ENCODE measurements around the gene FCRLB. TPM values are rescaled to one million over a fixed set of nuclear protein-coding genes. Genes with fewer than 3 reads are reported as not detected.
A peak's percentile ranks its signal among the peaks of the same experiment; 100 is the strongest.

FCRLB gene
- total and polyA plus RNA-seq, 9 of the 15 experiments (the other 6 are each of a cell fraction or from before 2014, with no cell fraction given), result 0.20 to 4.6 (median 1.3) TPM

GRCh38 chr1:161725908-161726472 is 4.6 kb downstream of the FCRLB start (continued):
- TF ChIP-seq ZNF512 (tag; IDR thresholded peaks at IDR 0.05), result no peak
- no peak for TF ChIP-seq NFYB (IDR thresholded peaks at IDR 0.05; ENCODE audit: extremely low read depth, insufficient read length)
- TF ChIP-seq ZNF311 (CRISPR knock-in tag; IDR thresholded peaks at IDR 0.05), result 0 out of 2 replicates have a peak, but pooled peaks have one; percentile 77
- TF ChIP-seq SMAD1 (IDR thresholded peaks at IDR 0.05; ENCODE audit: low read depth, low read length, partially characterized antibody), result no peak
- TF ChIP-seq LEF1 (IDR thresholded peaks at IDR 0.05), result no peak
- TF ChIP-seq ESRRB (CRISPR knock-in tag; IDR thresholded peaks at IDR 0.05; ENCODE audit: borderline replicate concordance), result no peak
- no peak for TF ChIP-seq HMG20A (CRISPR knock-in tag; conservative IDR thresholded peaks at IDR 0.05)
- TF ChIP-seq ZNF347 (CRISPR knock-in tag; IDR thresholded peaks at IDR 0.05; ENCODE audit: low read depth), result no peak
- TF ChIP-seq THRAP3 (IDR thresholded peaks at IDR 0.05; ENCODE audit: borderline replicate concordance), result 0 out of 2 replicates have a peak, but pooled peaks have one; percentile 2

Data from K562 (cell line).